ENCODE data around the gene UBE3D.

DNA sequence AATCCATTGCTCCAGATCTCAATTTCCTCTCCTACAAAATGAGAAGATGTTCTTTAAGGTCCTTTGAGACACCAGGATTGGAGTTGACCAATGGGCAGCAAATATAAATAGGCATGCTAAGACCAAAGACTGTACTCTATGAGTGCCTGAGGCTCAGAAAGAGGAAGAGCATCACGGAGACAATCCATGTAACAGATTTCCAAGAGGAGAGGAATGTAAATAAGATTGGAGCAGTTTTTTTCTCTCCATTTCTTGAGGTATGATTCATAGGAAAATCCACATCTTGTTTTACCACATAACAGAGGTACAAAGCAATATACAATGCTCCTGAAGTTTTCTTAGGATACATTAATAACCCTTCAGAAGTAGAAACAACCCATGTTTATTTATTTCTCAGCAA lies 109.8 kb downstream of the UBE3D start:
- TF ChIP-seq, protein P1, sequence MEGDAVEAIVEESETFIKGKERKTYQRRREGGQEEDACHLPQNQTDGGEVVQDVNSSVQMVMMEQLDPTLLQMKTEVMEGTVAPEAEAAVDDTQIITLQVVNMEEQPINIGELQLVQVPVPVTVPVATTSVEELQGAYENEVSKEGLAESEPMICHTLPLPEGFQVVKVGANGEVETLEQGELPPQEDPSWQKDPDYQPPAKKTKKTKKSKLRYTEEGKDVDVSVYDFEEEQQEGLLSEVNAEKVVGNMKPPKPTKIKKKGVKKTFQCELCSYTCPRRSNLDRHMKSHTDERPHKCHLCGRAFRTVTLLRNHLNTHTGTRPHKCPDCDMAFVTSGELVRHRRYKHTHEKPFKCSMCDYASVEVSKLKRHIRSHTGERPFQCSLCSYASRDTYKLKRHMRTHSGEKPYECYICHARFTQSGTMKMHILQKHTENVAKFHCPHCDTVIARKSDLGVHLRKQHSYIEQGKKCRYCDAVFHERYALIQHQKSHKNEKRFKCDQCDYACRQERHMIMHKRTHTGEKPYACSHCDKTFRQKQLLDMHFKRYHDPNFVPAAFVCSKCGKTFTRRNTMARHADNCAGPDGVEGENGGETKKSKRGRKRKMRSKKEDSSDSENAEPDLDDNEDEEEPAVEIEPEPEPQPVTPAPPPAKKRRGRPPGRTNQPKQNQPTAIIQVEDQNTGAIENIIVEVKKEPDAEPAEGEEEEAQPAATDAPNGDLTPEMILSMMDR (IDR thresholded peaks at IDR 0.05; ENCODE audit: insufficient read depth, low read length, poor library complexity, severe bottlenecking): no peak
- no peak for TF ChIP-seq EZH2phosphoT487 (conservative IDR thresholded peaks at IDR 0.05; ENCODE audit: low read length)
